H54 (cell line): ENCODE data around the gene SUSD1.
A peak's percentile ranks its signal among the peaks of the same experiment; 100 is the strongest.

ENCODE experiments used
- DNase-seq: peaks from one replicate; pipeline ENCODE4 v3.0.0; 2011; ENCODE audit warnings: low spot score, mixed read lengths; ENCODE audit not compliant: insufficient read length
- FAIRE-seq: peaks from 3 replicates; lab custom pipeline; 2011; peaks lifted over from hg19 to GRCh38; lab: Jason Lieb, UNC
- POLR2A ChIP-seq: IDR thresholded peaks from 2 replicates; pipeline ENCODE4 v1.6.1; 2011; ENCODE audit warnings: low read depth, mild to moderate bottlenecking, low read length

SUSD1 gene

GRCh38 chr9:111992523-111992922, 182.6 kb downstream of the SUSD1 start:
- peak; percentile 57 for DNase-seq
- TF ChIP-seq POLR2A, result no peak
- peak; percentile 100 for FAIRE-seq

GRCh38 chr9:111991179-111991578, 183.9 kb downstream of the SUSD1 start:
- DNase-seq (no peak), FAIRE-seq (no peak)
- no peak for TF ChIP-seq POLR2A
